ENCODE data around the gene CMIP. TPM values are rescaled to one million over a fixed set of nuclear protein-coding genes. Genes with fewer than 3 reads are reported as not detected.
A peak's percentile ranks its signal among the peaks of the same experiment; 100 is the strongest.

Gene CMIP
- total RNA-seq, 4 donors from 2014 or later = 40.0 to 69.6 (median 47.0) TPM

DNA sequence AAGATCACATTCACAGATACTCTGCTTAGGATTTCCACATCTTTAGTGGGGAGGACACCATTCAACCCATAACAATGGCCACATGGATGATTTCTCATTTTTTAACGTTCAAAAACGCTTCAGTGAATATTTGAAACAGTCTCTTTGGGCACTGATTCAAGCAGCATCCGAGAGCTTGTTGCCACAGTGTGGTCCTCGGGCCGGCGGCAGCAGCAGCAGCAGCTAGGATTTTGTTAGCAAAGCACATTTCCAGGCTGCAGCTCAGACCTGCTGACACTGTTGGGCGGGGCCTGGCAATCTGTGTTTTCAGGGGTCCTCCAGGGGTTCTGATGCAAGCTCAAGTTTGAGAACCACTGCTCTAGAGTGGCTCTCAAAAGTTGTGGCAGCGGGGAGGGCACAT, 27.9 kb upstream of the CMIP start:
- 92% methylated on average over 8 of the region's 8 CpGs; no CpG with 5 or more reads in 1 of the 2 donors for WGBS, 2 donors (ENCODE audit: low coverage in 1 of 2)

DNA sequence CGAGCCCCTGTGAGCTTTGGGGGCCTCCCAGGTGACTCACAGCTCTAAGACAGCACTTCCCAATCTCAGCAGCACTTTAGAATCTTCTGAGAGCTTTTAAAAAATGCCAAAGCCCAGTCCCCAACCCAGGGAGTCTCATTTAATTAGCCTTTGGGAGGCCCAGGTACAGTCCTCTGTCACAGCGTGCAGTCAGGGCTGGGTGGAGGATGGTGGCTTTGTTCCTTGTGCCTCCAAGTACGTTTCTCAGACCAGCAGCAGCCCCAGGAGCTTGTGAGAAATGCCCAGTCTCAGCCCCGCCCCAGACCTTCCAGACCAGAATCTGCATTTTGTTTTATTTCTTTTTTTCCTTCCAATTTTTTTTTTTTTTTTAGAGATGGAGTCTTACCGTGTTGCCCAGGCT, 27.4 kb upstream of the CMIP start:
- in situ Hi-C loops (cut with MboI; ENCODE audit: low pct_ligation_motif_present in 1 of 4, low pct_unique_long_range_greater_than_20kb in 1 of 4, low sequenced_read_pairs in 3 of 4) (loop anchor here in 1 of 4 donors (25.0 kb wide), 1 partner anchor 195 kb away; no protein-coding TSS in a partner anchor), intact Hi-C loops (cut with DNase I; ENCODE audit: low total_unique reads) (no loop called here)
- no peaks in the 10 kb centered on the region for H3K36me3 ChIP-seq
- H3K4me1 ChIP-seq = peaks cover 0 to 8% (median 4%) of the 10 kb centered on the region in 4 donors
- no peak overlapping the region for H3K27ac ChIP-seq
- H3K9me3 ChIP-seq = peaks cover 0 to 2% of the 10 kb centered on the region in 2 donors
- 83 to 90% methylated on average over 2 to 5 of the region's 5 CpGs for WGBS, 2 donors (ENCODE audit: low coverage in 1 of 2)
- no peak for DNase-seq
- no peak overlapping the region for H3K4me3 ChIP-seq
- H3K27me3 ChIP-seq = no peaks in the 10 kb centered on the region
- TF ChIP-seq POLR2A (IDR thresholded peaks at IDR 0.05) (no peak), POLR2AphosphoS5 (IDR thresholded peaks at IDR 0.05) (no peak)
- TF ChIP-seq, protein P1, sequence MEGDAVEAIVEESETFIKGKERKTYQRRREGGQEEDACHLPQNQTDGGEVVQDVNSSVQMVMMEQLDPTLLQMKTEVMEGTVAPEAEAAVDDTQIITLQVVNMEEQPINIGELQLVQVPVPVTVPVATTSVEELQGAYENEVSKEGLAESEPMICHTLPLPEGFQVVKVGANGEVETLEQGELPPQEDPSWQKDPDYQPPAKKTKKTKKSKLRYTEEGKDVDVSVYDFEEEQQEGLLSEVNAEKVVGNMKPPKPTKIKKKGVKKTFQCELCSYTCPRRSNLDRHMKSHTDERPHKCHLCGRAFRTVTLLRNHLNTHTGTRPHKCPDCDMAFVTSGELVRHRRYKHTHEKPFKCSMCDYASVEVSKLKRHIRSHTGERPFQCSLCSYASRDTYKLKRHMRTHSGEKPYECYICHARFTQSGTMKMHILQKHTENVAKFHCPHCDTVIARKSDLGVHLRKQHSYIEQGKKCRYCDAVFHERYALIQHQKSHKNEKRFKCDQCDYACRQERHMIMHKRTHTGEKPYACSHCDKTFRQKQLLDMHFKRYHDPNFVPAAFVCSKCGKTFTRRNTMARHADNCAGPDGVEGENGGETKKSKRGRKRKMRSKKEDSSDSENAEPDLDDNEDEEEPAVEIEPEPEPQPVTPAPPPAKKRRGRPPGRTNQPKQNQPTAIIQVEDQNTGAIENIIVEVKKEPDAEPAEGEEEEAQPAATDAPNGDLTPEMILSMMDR (IDR thresholded peaks at IDR 0.05) = no peak

More for the DNA sequence above, 27.9 kb upstream of the CMIP start:
- Histone ChIP-seq H3K9me3 (no peaks in the 10 kb centered on the region), H3K4me1 (peaks cover 0 to 8% (median 4%) of the 10 kb centered on the region in 4 donors), H3K27me3 (no peaks in the 10 kb centered on the region), H3K27ac (no peak overlapping the region), H3K36me3 (no peaks in the 10 kb centered on the region), H3K4me3 (no peak overlapping the region)
- TF ChIP-seq EP300 (IDR thresholded peaks at IDR 0.05; ENCODE audit: low read depth) (no peak), POLR2AphosphoS5 (IDR thresholded peaks at IDR 0.05) (no peak), POLR2A (IDR thresholded peaks at IDR 0.05) (no peak)
- TF ChIP-seq, protein P1 (IDR thresholded peaks at IDR 0.05) = no peak
- DNase-seq = no peak
- intact Hi-C loops (cut with DNase I; ENCODE audit: low total_unique reads) = no loop called here
- in situ Hi-C loops (cut with MboI; ENCODE audit: low pct_ligation_motif_present in 1 of 4, low pct_unique_long_range_greater_than_20kb in 1 of 4, low sequenced_read_pairs in 3 of 4) = loop anchor here in 1 of 4 donors (25.0 kb wide), 1 partner anchor 196 kb away; no protein-coding TSS in a partner anchor

GRCh38 chr16:81419806-81420205, 24.8 kb upstream of the CMIP start:
- TF ChIP-seq POLR2AphosphoS5 (IDR thresholded peaks at IDR 0.05) (no peak), EP300 (IDR thresholded peaks at IDR 0.05; ENCODE audit: low read depth) (no peak), POLR2A (IDR thresholded peaks at IDR 0.05) (no peak)
- TF ChIP-seq, protein P1 (IDR thresholded peaks at IDR 0.05) = no peak
- Histone ChIP-seq H3K4me3 (no peak overlapping the region), H3K4me1 (peaks cover 0 to 8% (median 2%) of the 10 kb centered on the region in 4 donors), H3K27ac (peak overlapping the region in 1 of 4 donors; percentile 26), H3K27me3 (no peaks in the 10 kb centered on the region), H3K9me3 (peaks cover 0 to 3% of the 10 kb centered on the region in 2 donors), H3K36me3 (no peaks in the 10 kb centered on the region)
- in situ Hi-C loops (cut with MboI; ENCODE audit: low pct_ligation_motif_present in 1 of 4, low pct_unique_long_range_greater_than_20kb in 1 of 4, low sequenced_read_pairs in 3 of 4) = loop anchor here in 1 of 4 donors (25.0 kb wide), 1 partner anchor 192 kb away; no protein-coding TSS in a partner anchor
- intact Hi-C loops (cut with DNase I; ENCODE audit: low total_unique reads) = no loop called here
- WGBS, 2 donors (ENCODE audit: low coverage in 1 of 2) = 49 to 52% methylated on average over 9 of the region's 9 CpGs
- DNase-seq = no peak

DNA sequence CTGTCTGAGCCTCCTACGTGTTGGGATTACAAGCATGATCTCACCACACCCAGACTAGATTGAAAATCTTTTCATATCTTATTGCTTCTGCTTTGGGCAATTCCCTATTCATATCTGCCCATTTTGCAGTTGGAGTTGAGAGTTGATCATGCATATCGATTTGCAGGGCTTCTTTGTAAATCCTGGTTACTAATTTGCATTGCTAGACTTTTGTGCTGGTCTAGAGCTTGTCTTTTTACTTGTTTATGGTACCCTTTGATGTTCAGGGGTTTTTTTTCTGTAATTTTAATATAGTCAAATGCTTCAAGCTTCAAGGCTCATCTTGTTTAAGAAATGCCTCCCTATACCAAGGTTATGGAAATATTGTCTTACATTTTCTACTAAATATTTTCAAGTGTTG, 23.5 kb upstream of the CMIP start:
- in situ Hi-C loops (cut with MboI; ENCODE audit: low pct_ligation_motif_present in 1 of 4, low pct_unique_long_range_greater_than_20kb in 1 of 4, low sequenced_read_pairs in 3 of 4) = loop anchor here in 1 of 4 donors (25.0 kb wide), 1 partner anchor 191 kb away; no protein-coding TSS in a partner anchor
- no peak overlapping the region for H3K4me3 ChIP-seq
- H3K4me1 ChIP-seq = peaks cover 0 to 8% (median 2%) of the 10 kb centered on the region in 4 donors
- no peaks in the 10 kb centered on the region for H3K36me3 ChIP-seq
- intact Hi-C loops (cut with DNase I; ENCODE audit: low total_unique reads) = no loop called here
- no peak overlapping the region for H3K27ac ChIP-seq
- no peak for DNase-seq
- H3K9me3 ChIP-seq = peaks cover 0 to 3% of the 10 kb centered on the region in 2 donors
- TF ChIP-seq POLR2A (IDR thresholded peaks at IDR 0.05) (no peak), EP300 (IDR thresholded peaks at IDR 0.05; ENCODE audit: low read depth) (no peak), POLR2AphosphoS5 (IDR thresholded peaks at IDR 0.05) (no peak)
- TF ChIP-seq, protein P1 (IDR thresholded peaks at IDR 0.05) = no peak
- no peaks in the 10 kb centered on the region for H3K27me3 ChIP-seq
- WGBS, 2 donors (ENCODE audit: low coverage in 1 of 2) = 75 to 100% methylated on average over 1 to 2 of the region's 2 CpGs

Data from transverse colon (tissue), 4 donors.